ENCODE measurements around the gene ERGIC2.
"Not testable (repeated sequence)": the region's sequence is repeated elsewhere in the genome, so short reads cannot be mapped to it uniquely, and the experiment has no call there.

ERGIC2 gene

GRCh38 chr12:29380536-29381523 is at the start of gene ERGIC2:
Gene ERGIC2, minus strand, starts transcription at chr12:29381172. Its CDS starts 9,539 bp downstream, at chr12:29371633.
- DNase-seq, result peak; percentile 93

- DNase-seq, result no peak
These were observed 49.7 kb upstream of the ERGIC2 start for GRCh38 chr12:29430716-29431044.

- no peak for DNase-seq
These were observed 49.2 kb upstream of the ERGIC2 start for GRCh38 chr12:29429999-29430715.

- no peak for DNase-seq
These were observed 47.7 kb upstream of the ERGIC2 start for GRCh38 chr12:29428633-29429032.

- DNase-seq, result no peak
These were observed 47.0 kb upstream of the ERGIC2 start for GRCh38 chr12:29427964-29428363.

- DNase-seq, result no peak
These were observed 45.5 kb upstream of the ERGIC2 start for GRCh38 chr12:29426498-29426897.

GRCh38 chr12:29425722-29426121 is 44.8 kb upstream of the ERGIC2 start:
- DNase-seq, result no peak

- DNase-seq, result no peak
These were observed 35.8 kb upstream of the ERGIC2 start for GRCh38 chr12:29416748-29417147.

- DNase-seq, result no peak
These were observed 34.1 kb upstream of the ERGIC2 start for GRCh38 chr12:29415111-29415510.

- DNase-seq, result no peak
These were observed 33.4 kb upstream of the ERGIC2 start for GRCh38 chr12:29414368-29414767.

- no peak for DNase-seq
These were observed 24.6 kb upstream of the ERGIC2 start for GRCh38 chr12:29405561-29405960.

- DNase-seq, result no peak
These were observed 23.0 kb upstream of the ERGIC2 start for GRCh38 chr12:29403991-29404390.

GRCh38 chr12:29402437-29402836 is 21.5 kb upstream of the ERGIC2 start:
- DNase-seq, result no peak

- no peak for DNase-seq
These were observed 17.5 kb upstream of the ERGIC2 start for GRCh38 chr12:29398495-29398894.

- no peak for DNase-seq
These were observed 15.8 kb upstream of the ERGIC2 start for GRCh38 chr12:29396774-29397173.

- no peak for DNase-seq
These were observed 14.4 kb upstream of the ERGIC2 start for GRCh38 chr12:29395356-29395755.

GRCh38 chr12:29390419-29390818 is 9.4 kb upstream of the ERGIC2 start:
- DNase-seq, result peak; percentile 27

- DNase-seq, result no peak
These were observed 8.4 kb upstream of the ERGIC2 start for GRCh38 chr12:29389295-29389919.

- DNase-seq, result not testable (repeated sequence)
These were observed 5.2 kb upstream of the ERGIC2 start for GRCh38 chr12:29386084-29386680.

GRCh38 chr12:29385194-29385593 is 4.2 kb upstream of the ERGIC2 start:
- not testable (repeated sequence) for DNase-seq

- no peak for DNase-seq
These were observed 1.3 kb upstream of the ERGIC2 start for GRCh38 chr12:29382251-29382650.

GRCh38 chr12:29376118-29376517 is 4.9 kb downstream of the ERGIC2 start:
- no peak for DNase-seq

- no peak for DNase-seq
These were observed 6.1 kb downstream of the ERGIC2 start for GRCh38 chr12:29374913-29375312.
